RWPE1 (cell line): Measurements from ENCODE around the gene LRRC8A.

Experiments
- CTCF ChIA-PET: fragments of 350-600 bp; sonication (Branson Sonifier 250); formaldehyde crosslinking; extraction: SDS; loops from one replicate; lab custom pipeline; 2021; lab: Yijun Ruan, JAX
- POLR2A ChIA-PET: fragments of 400-600 bp; formaldehyde crosslinking; extraction: SDS; loops from one replicate; lab custom pipeline; 2020; ENCODE audit warnings: antibody characterized with exemption; ENCODE audit not compliant: low non-redundant PET; lab: Yijun Ruan, JAX
- DNase-seq: peaks from one replicate; pipeline ENCODE4 v3.0.0; 2012; ENCODE audit warnings: low spot score
- H3K27ac ChIP-seq: fragments of 450-650 bp; 2 replicates; pipeline ENCODE4 v1.5.1; 2017
- TF ChIP-seq, protein P1 (sequence below): fragments of 450-650 bp; conservative IDR thresholded peaks from 2 replicates; pipeline ENCODE4 v1.5.1; 2017; ENCODE audit warnings: low read depth, mild to moderate bottlenecking

LRRC8A gene

DNA sequence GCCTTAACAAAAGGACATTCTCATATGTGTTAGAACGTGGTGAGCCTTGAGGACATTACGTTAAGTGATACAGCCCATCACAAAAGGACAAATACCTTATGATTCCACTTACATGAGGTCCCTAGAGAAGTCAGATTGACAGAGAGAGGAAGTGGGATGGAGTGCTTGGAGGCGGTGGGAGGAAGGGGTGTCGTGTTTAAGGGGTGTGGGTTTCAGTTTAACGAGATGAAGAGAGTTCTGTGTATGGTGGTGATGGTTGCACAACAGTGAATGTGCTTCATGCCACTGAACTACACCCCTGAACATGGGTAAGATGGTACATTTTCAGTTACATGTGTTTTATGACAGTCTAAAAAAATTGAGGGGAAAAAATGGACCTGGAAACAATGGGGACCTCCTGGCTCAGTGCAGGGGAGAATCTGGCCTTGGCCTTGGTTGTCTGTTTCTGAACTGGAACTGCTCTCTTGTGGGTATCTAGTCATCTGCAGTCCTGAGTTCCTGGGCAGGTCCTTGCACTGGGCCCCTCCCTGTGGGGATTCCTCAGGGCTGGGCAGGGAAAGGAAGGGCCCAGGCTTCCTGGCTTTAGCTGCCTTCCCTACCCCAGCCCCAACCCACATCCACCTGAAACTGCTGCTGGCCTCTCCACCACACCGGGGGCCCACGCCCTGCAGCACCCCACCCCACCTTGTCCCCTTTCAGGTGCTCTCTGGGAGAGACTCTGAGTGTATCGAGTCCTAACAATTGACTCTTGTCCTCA, 17.8 kb downstream of the LRRC8A start:
- ChIA-PET POLR2A (no interaction called here), CTCF (interaction anchor here (0.6 to 2.2 kb wide), 3 partner anchors 9 to 196 kb away, joined by 3 to 9 read pairs (median 4); no protein-coding TSS in a partner anchor)
- peak; percentile 67 for DNase-seq
- TF ChIP-seq, protein P1, sequence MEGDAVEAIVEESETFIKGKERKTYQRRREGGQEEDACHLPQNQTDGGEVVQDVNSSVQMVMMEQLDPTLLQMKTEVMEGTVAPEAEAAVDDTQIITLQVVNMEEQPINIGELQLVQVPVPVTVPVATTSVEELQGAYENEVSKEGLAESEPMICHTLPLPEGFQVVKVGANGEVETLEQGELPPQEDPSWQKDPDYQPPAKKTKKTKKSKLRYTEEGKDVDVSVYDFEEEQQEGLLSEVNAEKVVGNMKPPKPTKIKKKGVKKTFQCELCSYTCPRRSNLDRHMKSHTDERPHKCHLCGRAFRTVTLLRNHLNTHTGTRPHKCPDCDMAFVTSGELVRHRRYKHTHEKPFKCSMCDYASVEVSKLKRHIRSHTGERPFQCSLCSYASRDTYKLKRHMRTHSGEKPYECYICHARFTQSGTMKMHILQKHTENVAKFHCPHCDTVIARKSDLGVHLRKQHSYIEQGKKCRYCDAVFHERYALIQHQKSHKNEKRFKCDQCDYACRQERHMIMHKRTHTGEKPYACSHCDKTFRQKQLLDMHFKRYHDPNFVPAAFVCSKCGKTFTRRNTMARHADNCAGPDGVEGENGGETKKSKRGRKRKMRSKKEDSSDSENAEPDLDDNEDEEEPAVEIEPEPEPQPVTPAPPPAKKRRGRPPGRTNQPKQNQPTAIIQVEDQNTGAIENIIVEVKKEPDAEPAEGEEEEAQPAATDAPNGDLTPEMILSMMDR: no peak
- peak overlapping the region; percentile 99 for H3K27ac ChIP-seq

GRCh38 chr9:128901379-128901778, 19.4 kb downstream of the LRRC8A start:
- peak overlapping the region; percentile 99 for H3K27ac ChIP-seq
- TF ChIP-seq, protein P1: no peak
- CTCF ChIA-PET: interaction anchor here (0.7 to 2.2 kb wide), 2 partner anchors 11 to 19 kb away, joined by 4 to 9 read pairs; partner anchors contain the start of gene PHYHD1
- no peak for DNase-seq
- POLR2A ChIA-PET: interaction anchor here (0.6 kb wide), 1 partner anchor 41 kb away, joined by 4 read pairs; no protein-coding TSS in a partner anchor

GRCh38 chr9:128901822-128902221, 19.9 kb downstream of the LRRC8A start:
- ChIA-PET CTCF (interaction anchor here (0.7 to 2.2 kb wide), 4 partner anchors 12 to 47 kb away, joined by 3 to 9 read pairs (median 4); partner anchors contain the start of gene PHYHD1), POLR2A (interaction anchor here (0.6 kb wide), 1 partner anchor 41 kb away, joined by 4 read pairs; no protein-coding TSS in a partner anchor)
- TF ChIP-seq, protein P1: no peak
- peak overlapping the region; percentile 99 for H3K27ac ChIP-seq
- DNase-seq: no peak

GRCh38 chr9:128902351-128903078, 20.6 kb downstream of the LRRC8A start:
- POLR2A ChIA-PET: interaction anchor here (0.5 to 0.9 kb wide), 4 partner anchors 12 to 84 kb away, joined by 3 to 6 read pairs (median 4); partner anchors contain the start of gene ENDOG
- TF ChIP-seq, protein P1: no peak
- H3K27ac ChIP-seq: peak overlapping the region; percentile 99
- peak; percentile 74 for DNase-seq
- CTCF ChIA-PET: interaction anchor here (0.6 to 1.3 kb wide), 3 partner anchors 26 to 47 kb away, joined by 3 to 4 read pairs (median 3); no protein-coding TSS in a partner anchor

- ChIA-PET CTCF (interaction anchor here (0.6 to 1.3 kb wide), 2 partner anchors 25 to 48 kb away, joined by 3 to 4 read pairs; no protein-coding TSS in a partner anchor), POLR2A (interaction anchor here (0.8 to 0.9 kb wide), 2 partner anchors 13 to 85 kb away, joined by 3 to 4 read pairs; partner anchors contain the start of gene ENDOG)
- peak overlapping the region; percentile 99 for H3K27ac ChIP-seq
- DNase-seq: no peak
- TF ChIP-seq, protein P1: no peak
These were observed 21.1 kb downstream of the LRRC8A start for GRCh38 chr9:128903079-128903461.
